Measurements from ENCODE around the gene ZNF165. TPM values are rescaled to one million over a fixed set of nuclear protein-coding genes. Genes with fewer than 3 reads are reported as not detected.
"Not testable (repeated sequence)": the region's sequence is repeated elsewhere in the genome, so short reads cannot be mapped to it uniquely, and the experiment has no call there.

ZNF165 gene
- total RNA-seq, 1 donor from 2014 or later = 0.62 TPM

GRCh38 chr6:28117386-28118050 lies 37.1 kb downstream of the ZNF165 start:
- ATAC-seq = no peak
- DNase-seq = no peak
- intact Hi-C loops (cut with micrococcal nuclease) = no loop called here

GRCh38 chr6:28118217-28118616 lies 37.8 kb downstream of the ZNF165 start:
- no peak for DNase-seq
- ATAC-seq = no peak
- intact Hi-C loops (cut with micrococcal nuclease) = no loop called here

- ATAC-seq = no peak
- DNase-seq = no peak
- intact Hi-C loops (cut with micrococcal nuclease) = no loop called here
Measured at GRCh38 chr6:28121876-28122275, 41.5 kb downstream of the ZNF165 start.

- intact Hi-C loops (cut with micrococcal nuclease); ATAC-seq; DNase-seq: not testable (repeated sequence)
Measured at GRCh38 chr6:28122283-28122682, 41.9 kb downstream of the ZNF165 start.

GRCh38 chr6:28124350-28124970 lies 44.1 kb downstream of the ZNF165 start, which contains the start of gene ZSCAN16:
Gene ZSCAN16, plus strand, starts transcription at chr6:28124609. Its CDS starts 835 bp downstream, at chr6:28125444.
- DNase-seq (peak; percentile 90), ATAC-seq (peak; percentile 100)
- intact Hi-C loops (cut with micrococcal nuclease) = no loop called here

GRCh38 chr6:28124971-28125353 lies 44.6 kb downstream of the ZNF165 start:
- ATAC-seq = peak; percentile 9
- intact Hi-C loops (cut with micrococcal nuclease) = no loop called here
- DNase-seq = no peak

GRCh38 chr6:28125401-28125800 lies 45.0 kb downstream of the ZNF165 start:
- DNase-seq (no peak), ATAC-seq (no peak)
- intact Hi-C loops (cut with micrococcal nuclease) = no loop called here

GRCh38 chr6:28134015-28134414 lies 53.6 kb downstream of the ZNF165 start:
- ATAC-seq = no peak
- intact Hi-C loops (cut with micrococcal nuclease) = loop anchor here (10.0 kb wide), 1 partner anchor 221 kb away; no protein-coding TSS in a partner anchor
- no peak for DNase-seq

GRCh38 chr6:28134716-28135115 lies 54.3 kb downstream of the ZNF165 start:
- DNase-seq = no peak
- no peak for ATAC-seq
- intact Hi-C loops (cut with micrococcal nuclease) = loop anchor here (10.0 kb wide), 1 partner anchor 220 kb away; no protein-coding TSS in a partner anchor

GRCh38 chr6:28135393-28135792 lies 55.0 kb downstream of the ZNF165 start:
- ATAC-seq (no peak), DNase-seq (no peak)
- intact Hi-C loops (cut with micrococcal nuclease) = loop anchor here (10.0 kb wide), 1 partner anchor 219 kb away; no protein-coding TSS in a partner anchor

- DNase-seq (peak; percentile 94), ATAC-seq (peak; percentile 93)
- intact Hi-C loops (cut with micrococcal nuclease) = loop anchor here (10.0 kb wide), 1 partner anchor 218 kb away; no protein-coding TSS in a partner anchor
Measured at GRCh38 chr6:28136585-28137504, 56.5 kb downstream of the ZNF165 start.

GRCh38 chr6:28137505-28137981 lies 57.2 kb downstream of the ZNF165 start:
- DNase-seq (no peak), ATAC-seq (peak; percentile 3)
- intact Hi-C loops (cut with micrococcal nuclease) = loop anchor here (10.0 kb wide), 1 partner anchor 217 kb away; no protein-coding TSS in a partner anchor

Other genes with a start within 250 kb of the ZNF165 start
- gene OR2B2, start 168.2 kb upstream of the ZNF165 start, total RNA-seq = not detected
- gene OR2B6, start 123.3 kb upstream of the ZNF165 start, total RNA-seq = not detected
- 2.2 TPM for gene ZSCAN16, start 44.0 kb downstream of the ZNF165 start, total RNA-seq
- gene ZKSCAN8, start 61.3 kb downstream of the ZNF165 start, total RNA-seq = 13.9 TPM
- gene ZSCAN9, start 144.7 kb downstream of the ZNF165 start, total RNA-seq = 10.2 TPM
- gene ZKSCAN4, start 171.7 kb downstream of the ZNF165 start, total RNA-seq = 2.7 TPM
- gene NKAPL, start 178.7 kb downstream of the ZNF165 start, total RNA-seq = 6.3 TPM
- gene ZSCAN26, start 186.6 kb downstream of the ZNF165 start, total RNA-seq = 13.8 TPM
- gene PGBD1, start 201.0 kb downstream of the ZNF165 start, total RNA-seq = 2.3 TPM